HEK293T (cell line): ENCODE data around the gene DNMT3L.
A peak's percentile ranks its signal among the peaks of the same experiment; 100 is the strongest.

Experiments
- BHLHE40 ChIP-seq: fragments of 450-650 bp; IDR thresholded peaks from 2 replicates; pipeline ENCODE4 v1.6.1; 2016; ENCODE audit warnings: mild to moderate bottlenecking, moderate library complexity, borderline replicate concordance
- ELF4 ChIP-seq: fragments of 450-650 bp; IDR thresholded peaks from 2 replicates; pipeline ENCODE4 v1.6.1; 2017; ENCODE audit warnings: antibody characterized with exemption
- FOXA1 ChIP-seq: fragments of 450-650 bp; IDR thresholded peaks from 2 replicates; pipeline ENCODE4 v1.6.1; 2016; ENCODE audit warnings: mild to moderate bottlenecking
- FOXK2 ChIP-seq: fragments of 450-650 bp; IDR thresholded peaks from 2 replicates; pipeline ENCODE4 v1.6.1; 2016; ENCODE audit warnings: mild to moderate bottlenecking
- FOXM1 ChIP-seq: fragments of 450-650 bp; IDR thresholded peaks from 2 replicates; pipeline ENCODE4 v1.6.1; 2017; ENCODE audit warnings: mild to moderate bottlenecking, borderline replicate concordance
- HDGF ChIP-seq: fragments of 450-650 bp; IDR thresholded peaks from 2 replicates; pipeline ENCODE4 v1.6.1; 2017; ENCODE audit warnings: antibody characterized with exemption, borderline replicate concordance
- NFRKB ChIP-seq: fragments of 450-650 bp; IDR thresholded peaks from 2 replicates; pipeline ENCODE4 v1.6.1; 2016; ENCODE audit warnings: mild to moderate bottlenecking, moderate library complexity
- SUZ12 ChIP-seq: fragments of 450-650 bp; IDR thresholded peaks from 2 replicates; pipeline ENCODE4 v1.6.1; 2016; ENCODE audit warnings: mild to moderate bottlenecking
- TARDBP ChIP-seq: fragments of 450-650 bp; IDR thresholded peaks from 2 replicates; pipeline ENCODE4 v1.6.1; 2016
- ZNF384 ChIP-seq: fragments of 450-650 bp; IDR thresholded peaks from 2 replicates; pipeline ENCODE4 v1.6.1; 2016

- TF ChIP-seq FOXA1 (no peak), SUZ12 (no peak), FOXK2 (no peak), ELF4 (no peak), FOXM1 (no peak), NFRKB (no peak), BHLHE40 (no peak), TARDBP (no peak), ZNF384 (no peak), HDGF (0 out of 2 replicates have a peak, but pooled peaks have one; percentile 17)
Measured at GRCh38 chr21:44300262-44300959, 38.7 kb upstream of the DNMT3L start.
